Endothelial cell of umbilical vein (primary cell): ENCODE data around the gene WDR27. TPM values are rescaled to one million over a fixed set of nuclear protein-coding genes. Genes with fewer than 3 reads are reported as not detected.

Source experiments
- BruUV-seq: library from RNA; stranded (reverse); fragments of 400-500 nt; replicated peaks from 2 replicates; lab custom pipeline; 2021; lab: Mats Ljungman, UMichigan
- CTCF ChIA-PET: fragments of 300-600, 350-600 bp; sonication (Branson Sonifier 250); formaldehyde crosslinking; loops from one replicate; lab custom pipeline; 2021; ENCODE audit warnings: antibody characterized with exemption, inconsistent platforms; lab: Charles Lee
- POLR2A ChIA-PET: fragments of 300-600, 350-600 bp; sonication (Branson Sonifier 250); formaldehyde crosslinking; loops from one replicate; lab custom pipeline; 2021; ENCODE audit warnings: antibody characterized with exemption, inconsistent platforms; lab: Charles Lee
- DNase-seq: peaks from one replicate; pipeline ENCODE4 v3.0.0-alpha.2; 2011; ENCODE audit warnings: low read depth, low spot score
- FAIRE-seq: peaks from 2 replicates; lab custom pipeline; 2011; peaks lifted over from hg19 to GRCh38; lab: Jason Lieb, UNC
- H2AFZ ChIP-seq: 2 replicates; pipeline ENCODE4 v1.6.0; 2012; ENCODE audit warnings: low read depth, low read length, control low read depth, inconsistent platforms
- H3K27ac ChIP-seq: 2 replicates; pipeline ENCODE4 v1.5.1; 2011; ENCODE audit warnings: low read depth, mild to moderate bottlenecking, control low read depth, low read length, moderate library complexity; ENCODE audit not compliant: insufficient read depth
- H3K27me3 ChIP-seq, 2 experiments: 2 replicates each; pipeline versions ENCODE4 v1.6.0 to v1.6.1; 2011; ENCODE audit warnings: low read length in 2 of 2, mixed read lengths in 1 of 2; ENCODE audit not compliant: control insufficient read depth in 2 of 2, insufficient read depth in 2 of 2
- H3K36me3 ChIP-seq, 2 experiments: 2 replicates in 1 of 2; 3 replicates in 1 of 2; pipeline ENCODE4 v1.5.1; 2011; ENCODE audit warnings: low read length in 2 of 2, mild to moderate bottlenecking in 1 of 2, moderate library complexity in 1 of 2; ENCODE audit not compliant: control insufficient read depth in 2 of 2, insufficient read depth in 2 of 2; ENCODE audit errors: extremely low read depth in 1 of 2
- H3K4me1 ChIP-seq: 3 replicates; pipeline ENCODE4 v1.5.1; 2011; ENCODE audit warnings: mild to moderate bottlenecking, low read length; ENCODE audit not compliant: control insufficient read depth, insufficient read depth; ENCODE audit errors: extremely low read depth
- H3K4me2 ChIP-seq: 2 replicates; pipeline ENCODE4 v1.6.1; 2011; ENCODE audit warnings: low read length, control low read depth, mixed read lengths; ENCODE audit not compliant: insufficient read depth
- H3K4me3 ChIP-seq, 3 experiments: fragments of 200-600 bp in 1 of 3; sonication (generic), shearing (Covaris generic) in 1 of 3; replicated peaks in 1 of 3; 2 replicates each; pipeline ENCODE4 v1.5.1; 2011 to 2016; ENCODE audit warnings: control low read depth in 3 of 3, low read length in 3 of 3, mild to moderate bottlenecking in 2 of 3, inconsistent platforms in 1 of 3, low read depth in 1 of 3, moderate library complexity in 1 of 3; ENCODE audit not compliant: insufficient read depth in 1 of 3
- H3K79me2 ChIP-seq: 2 replicates; pipeline ENCODE4 v1.6.0; 2012; ENCODE audit warnings: low read length, inconsistent platforms; ENCODE audit not compliant: control insufficient read depth, insufficient read depth
- H3K9ac ChIP-seq: replicated peaks from 2 replicates; pipeline ENCODE3; 2011; ENCODE audit warnings: low read length, control low read depth; ENCODE audit not compliant: insufficient read depth; ENCODE audit errors: extremely low read depth
- H3K9me1 ChIP-seq: replicated peaks from 3 replicates; pipeline ENCODE4 v1.6.0; 2011; ENCODE audit warnings: mild to moderate bottlenecking, low read length; ENCODE audit not compliant: control insufficient read depth, insufficient read depth; ENCODE audit errors: extremely low read depth
- H3K9me3 ChIP-seq: replicated peaks from 2 replicates; pipeline ENCODE4 v1.5.1; 2012; ENCODE audit warnings: low read length, inconsistent platforms; ENCODE audit not compliant: control insufficient read depth, insufficient read depth
- H4K20me1 ChIP-seq: replicated peaks from 2 replicates; pipeline ENCODE3; 2011; ENCODE audit warnings: mild to moderate bottlenecking, low read length; ENCODE audit not compliant: control insufficient read depth, insufficient read depth; ENCODE audit errors: extremely low read depth
- EZH2 ChIP-seq: IDR thresholded peaks from 2 replicates; pipeline ENCODE4 v1.6.1; 2012; ENCODE audit warnings: borderline replicate concordance, low read depth, mild to moderate bottlenecking, moderate library complexity, low read length, inconsistent platforms; ENCODE audit not compliant: severe bottlenecking
- FOS ChIP-seq: IDR thresholded peaks from 2 replicates; pipeline ENCODE4 v1.6.1; 2011; ENCODE audit warnings: mild to moderate bottlenecking, low read length, moderate library complexity, borderline replicate concordance; ENCODE audit not compliant: insufficient read depth
- GATA2 ChIP-seq: IDR thresholded peaks from 2 replicates; pipeline ENCODE4 v1.7.0; 2011; ENCODE audit warnings: low read depth, mild to moderate bottlenecking, moderate library complexity, mixed read lengths, low read length; ENCODE audit not compliant: insufficient read length, insufficient read depth
- JUN ChIP-seq: IDR thresholded peaks from 2 replicates; pipeline ENCODE4 v1.6.1; 2011; ENCODE audit warnings: borderline replicate concordance, low read depth; ENCODE audit not compliant: insufficient read length, insufficient read depth
- MYC ChIP-seq: IDR thresholded peaks from one replicate; pipeline ENCODE4 v1.6.1; 2011; ENCODE audit warnings: mild to moderate bottlenecking, low read depth, low read length
- POLR2A ChIP-seq: IDR thresholded peaks from 2 replicates; pipeline ENCODE4 v1.6.1; 2012; ENCODE audit warnings: low read depth, mild to moderate bottlenecking, control low read depth, low read length
- POLR2AphosphoS5 ChIP-seq: IDR thresholded peaks from 2 replicates; pipeline ENCODE4 v1.6.1; 2012; ENCODE audit warnings: low read depth, mild to moderate bottlenecking, control low read depth, low read length, moderate library complexity; ENCODE audit not compliant: insufficient read depth
- dilution Hi-C: fragments of 300-500 bp; cut with MboI; formaldehyde crosslinking; loops from one replicate; pipeline ENCODE4 v1.15.0; 2019; ENCODE audit warnings: low sequenced_read_pairs; ENCODE audit not compliant: extremely low pct_ligation_motif_present
- intact Hi-C: fragments of 100-400 bp; cut with micrococcal nuclease; formaldehyde crosslinking; loops from one replicate; pipeline ENCODE4 v1.10.0; 2022
- polyA plus RNA-seq, 4 experiments: library from polyadenylated mRNA; depleted of rRNA in 3 of 4; stranded (reverse) in 3 of 4; unstranded in 1 of 4; fragments of >200 nt; gene quantifications; 2 replicates each; pipeline versions ENCODE4 v1.2.1 to v1.2.3, GENCODE V29; 2011 to 2012; ENCODE audit warnings: missing spikeins in 1 of 4
- total RNA-seq: library from RNA; stranded (reverse); gene quantifications from 2 replicates; pipeline ENCODE4 v1.2.3, GENCODE V29; 2021
- TF ChIP-seq, protein P1 (sequence below): IDR thresholded peaks from 2 replicates; pipeline ENCODE4 v1.6.1; 2011; ENCODE audit not compliant: insufficient read depth, insufficient read length
- TF ChIP-seq, protein P2 (sequence below), 2 donors: IDR thresholded peaks; 1 replicate in 1 of 2; 2 replicates in 1 of 2; pipeline ENCODE4 v1.5.1; 2011; ENCODE audit warnings: low read length in 2 of 2, mild to moderate bottlenecking in 2 of 2, moderate library complexity in 2 of 2, control low read depth in 1 of 2, inconsistent platforms in 1 of 2, low read depth in 1 of 2; ENCODE audit not compliant: insufficient read depth in 1 of 2; ENCODE audit errors: extremely low read depth in 1 of 2

WDR27 gene
- total and polyA plus RNA-seq, 2 donors (not counting 3 experiments of a cell fraction or from before 2014, with no cell fraction given) = 60.1 to 69.7 TPM

DNA sequence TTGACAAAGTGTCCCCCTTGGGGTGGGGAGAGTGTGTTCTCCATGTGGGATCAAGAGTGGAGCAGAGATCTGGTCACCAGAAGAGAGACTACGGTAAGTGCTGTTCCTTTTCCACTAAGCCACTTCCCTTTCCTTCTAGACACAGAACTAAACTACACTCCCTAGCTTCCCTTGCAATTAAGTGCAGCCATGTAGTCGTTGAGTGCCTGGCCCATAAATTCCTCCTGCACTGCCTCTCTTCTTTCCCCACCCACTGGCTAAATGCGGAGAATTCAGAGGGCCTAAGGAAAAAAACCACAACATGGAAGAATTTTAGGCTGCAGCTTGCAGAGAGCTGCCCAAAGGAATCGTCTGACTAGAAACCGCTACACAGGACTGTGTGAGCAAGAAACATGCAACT is 1.5 kb downstream of the WDR27 start:
- CTCF ChIA-PET = interaction anchor here (1.5 kb wide), 1 partner anchor 46 kb away, joined by 5 read pairs; no protein-coding TSS in a partner anchor
- Histone ChIP-seq H3K4me1 (peaks cover 57% of the 10 kb centered on the region), H3K27ac (no peak overlapping the region), H4K20me1 (no peaks in the 10 kb centered on the region), H3K9me3 (no peaks in the 10 kb centered on the region), H2AFZ (no peak overlapping the region), H3K27me3 (no peaks in the 10 kb centered on the region), H3K36me3 (no peaks in the 10 kb centered on the region), H3K4me3 (no peak overlapping the region), H3K9me1 (no peaks in the 10 kb centered on the region), H3K9ac (peak overlapping the region; percentile 91), H3K4me2 (peak overlapping the region; percentile 93), H3K79me2 (peaks cover 56% of the 10 kb centered on the region)
- FAIRE-seq (no peak), DNase-seq (peak; percentile 24)
- POLR2A ChIA-PET = no interaction called here
- TF ChIP-seq JUN (no peak), MYC (no peak), EZH2 (no peak), FOS (no peak), GATA2 (no peak), POLR2AphosphoS5 (no peak), POLR2A (no peak)
- TF ChIP-seq, protein P1, sequence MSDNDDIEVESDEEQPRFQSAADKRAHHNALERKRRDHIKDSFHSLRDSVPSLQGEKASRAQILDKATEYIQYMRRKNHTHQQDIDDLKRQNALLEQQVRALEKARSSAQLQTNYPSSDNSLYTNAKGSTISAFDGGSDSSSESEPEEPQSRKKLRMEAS = no peak
- TF ChIP-seq, protein P2, sequence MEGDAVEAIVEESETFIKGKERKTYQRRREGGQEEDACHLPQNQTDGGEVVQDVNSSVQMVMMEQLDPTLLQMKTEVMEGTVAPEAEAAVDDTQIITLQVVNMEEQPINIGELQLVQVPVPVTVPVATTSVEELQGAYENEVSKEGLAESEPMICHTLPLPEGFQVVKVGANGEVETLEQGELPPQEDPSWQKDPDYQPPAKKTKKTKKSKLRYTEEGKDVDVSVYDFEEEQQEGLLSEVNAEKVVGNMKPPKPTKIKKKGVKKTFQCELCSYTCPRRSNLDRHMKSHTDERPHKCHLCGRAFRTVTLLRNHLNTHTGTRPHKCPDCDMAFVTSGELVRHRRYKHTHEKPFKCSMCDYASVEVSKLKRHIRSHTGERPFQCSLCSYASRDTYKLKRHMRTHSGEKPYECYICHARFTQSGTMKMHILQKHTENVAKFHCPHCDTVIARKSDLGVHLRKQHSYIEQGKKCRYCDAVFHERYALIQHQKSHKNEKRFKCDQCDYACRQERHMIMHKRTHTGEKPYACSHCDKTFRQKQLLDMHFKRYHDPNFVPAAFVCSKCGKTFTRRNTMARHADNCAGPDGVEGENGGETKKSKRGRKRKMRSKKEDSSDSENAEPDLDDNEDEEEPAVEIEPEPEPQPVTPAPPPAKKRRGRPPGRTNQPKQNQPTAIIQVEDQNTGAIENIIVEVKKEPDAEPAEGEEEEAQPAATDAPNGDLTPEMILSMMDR (IDR thresholded peaks at IDR 0.05; ENCODE audit: extremely low read depth in 1 of 2, insufficient read depth in 1 of 2, low read depth in 1 of 2, low read length in 2 of 2) = no peak
- no TSS peak for BruUV-seq
- dilution Hi-C loops = no loop called here
- intact Hi-C loops = loop anchor here (2.0 to 5.0 kb wide), 2 partner anchors 607 to 805 kb away; partner anchors contain the start of gene FAM120B
